IMR-90 (cell line): Measurements from ENCODE around the gene SLC25A21. TPM values are rescaled to one million over a fixed set of nuclear protein-coding genes. Genes with fewer than 3 reads are reported as not detected.

Source experiments
- polyA plus RNA-seq, 3 experiments: library from polyadenylated mRNA; depleted of rRNA; stranded (reverse); fragments of >200 nt; gene quantifications; 2 replicates each; pipeline ENCODE4 v1.2.3, GENCODE V29; 2012; ENCODE audit warnings: low replicate concordance in 1 of 3
- total RNA-seq: library from RNA; depleted of rRNA; stranded (reverse); fragments of >200 nt; gene quantifications from 2 replicates; pipeline ENCODE4 v1.2.3, GENCODE V29; 2012
- TF ChIP-seq, protein P1 (sequence below): conservative IDR thresholded peaks from 2 replicates; pipeline ENCODE4 v1.5.1; 2012; ENCODE audit warnings: mild to moderate bottlenecking, low read depth, low read length, improper control_type of control experiment

SLC25A21 gene
- total and polyA plus RNA-seq, 2 of the 4 experiments (the other 2 are of a cell fraction), result 0.62 to 0.90 TPM

DNA sequence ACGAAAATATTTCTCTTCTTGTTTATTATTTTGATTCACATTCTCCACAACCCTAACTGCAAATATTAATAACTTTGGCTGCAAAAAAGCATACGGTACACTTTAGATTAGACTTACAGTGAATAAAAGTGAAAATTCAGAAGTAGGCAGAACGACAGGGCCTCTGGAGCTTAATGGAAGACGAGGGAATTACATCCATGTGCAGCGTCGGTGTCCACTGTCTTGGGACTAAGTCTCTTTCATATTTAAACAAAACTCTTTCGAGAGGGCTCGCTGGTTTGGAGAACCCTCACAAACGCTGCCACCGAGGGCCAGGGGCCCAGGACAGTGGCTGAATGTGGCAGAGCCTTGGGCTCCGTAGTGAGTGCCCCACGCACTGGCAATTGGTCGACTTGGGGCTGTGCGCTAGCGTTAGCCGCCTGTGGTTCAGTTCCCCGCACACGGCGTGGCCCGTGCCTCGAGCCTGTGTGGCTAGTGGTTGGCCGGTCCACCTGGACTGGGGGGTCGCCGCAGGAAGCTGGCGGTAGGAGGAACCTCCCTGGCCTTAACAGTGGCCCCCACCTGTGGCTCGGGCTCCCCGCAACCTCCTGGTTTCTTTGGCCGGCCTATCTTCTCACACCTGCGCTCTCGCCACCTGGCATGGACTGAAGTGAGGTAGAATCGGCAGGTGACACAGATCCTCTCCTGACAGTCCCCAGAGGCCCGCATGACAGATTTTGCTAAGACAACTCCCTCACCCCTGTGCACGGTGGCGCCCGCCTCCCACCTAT lies 511.5 kb downstream of the SLC25A21 start (continued):
- TF ChIP-seq, protein P1, sequence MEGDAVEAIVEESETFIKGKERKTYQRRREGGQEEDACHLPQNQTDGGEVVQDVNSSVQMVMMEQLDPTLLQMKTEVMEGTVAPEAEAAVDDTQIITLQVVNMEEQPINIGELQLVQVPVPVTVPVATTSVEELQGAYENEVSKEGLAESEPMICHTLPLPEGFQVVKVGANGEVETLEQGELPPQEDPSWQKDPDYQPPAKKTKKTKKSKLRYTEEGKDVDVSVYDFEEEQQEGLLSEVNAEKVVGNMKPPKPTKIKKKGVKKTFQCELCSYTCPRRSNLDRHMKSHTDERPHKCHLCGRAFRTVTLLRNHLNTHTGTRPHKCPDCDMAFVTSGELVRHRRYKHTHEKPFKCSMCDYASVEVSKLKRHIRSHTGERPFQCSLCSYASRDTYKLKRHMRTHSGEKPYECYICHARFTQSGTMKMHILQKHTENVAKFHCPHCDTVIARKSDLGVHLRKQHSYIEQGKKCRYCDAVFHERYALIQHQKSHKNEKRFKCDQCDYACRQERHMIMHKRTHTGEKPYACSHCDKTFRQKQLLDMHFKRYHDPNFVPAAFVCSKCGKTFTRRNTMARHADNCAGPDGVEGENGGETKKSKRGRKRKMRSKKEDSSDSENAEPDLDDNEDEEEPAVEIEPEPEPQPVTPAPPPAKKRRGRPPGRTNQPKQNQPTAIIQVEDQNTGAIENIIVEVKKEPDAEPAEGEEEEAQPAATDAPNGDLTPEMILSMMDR, result no peak
